SKM-1 (cell line): ENCODE data around the gene MPC1.
A peak's percentile ranks its signal among the peaks of the same experiment; 100 is the strongest.
"Not testable (repeated sequence)": the region's sequence is repeated elsewhere in the genome, so short reads cannot be mapped to it uniquely, and the experiment has no call there.

Experiments
- DNase-seq: peaks from one replicate; lab custom pipeline; 2025; ENCODE audit not compliant: unreplicated experiment; lab: John Stamatoyannopoulos, UW

Gene MPC1

DNA sequence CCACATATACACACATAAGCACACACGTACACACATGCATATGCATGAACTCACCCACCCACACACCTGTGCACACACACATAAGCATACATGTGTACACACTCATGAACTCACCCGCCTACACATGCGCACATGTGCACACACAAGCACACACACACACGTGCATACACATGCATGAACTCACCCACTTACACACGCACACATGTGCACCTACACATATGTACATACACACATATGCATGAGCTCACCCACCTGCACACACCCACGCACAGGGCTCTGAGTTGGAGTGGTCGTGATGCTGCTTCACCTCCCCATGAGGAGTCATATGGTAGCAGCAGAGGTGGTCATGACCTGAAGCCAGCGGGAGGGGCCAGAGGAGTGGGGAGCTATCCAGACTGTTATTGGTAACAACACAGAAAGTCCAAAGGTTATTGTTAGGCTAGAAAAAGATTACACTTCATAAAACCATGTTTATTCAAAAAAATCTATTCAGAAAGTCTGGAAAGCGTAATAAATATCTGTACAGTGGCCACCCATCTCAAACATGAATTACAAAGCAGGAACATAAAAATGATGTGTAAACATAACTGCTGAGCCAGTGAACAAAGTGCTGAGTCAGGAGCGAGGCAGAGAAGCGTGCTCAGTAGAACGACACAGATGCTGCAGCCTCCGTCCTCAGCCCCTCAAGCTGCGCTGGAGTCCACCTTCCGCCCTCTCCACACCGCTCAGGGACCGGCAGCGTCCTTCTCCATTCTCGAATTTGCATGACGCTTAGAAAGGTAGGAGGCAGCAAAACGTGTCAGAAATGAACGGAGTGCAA lies 26.4 kb upstream of the MPC1 start:
- DNase-seq: no peak

DNA sequence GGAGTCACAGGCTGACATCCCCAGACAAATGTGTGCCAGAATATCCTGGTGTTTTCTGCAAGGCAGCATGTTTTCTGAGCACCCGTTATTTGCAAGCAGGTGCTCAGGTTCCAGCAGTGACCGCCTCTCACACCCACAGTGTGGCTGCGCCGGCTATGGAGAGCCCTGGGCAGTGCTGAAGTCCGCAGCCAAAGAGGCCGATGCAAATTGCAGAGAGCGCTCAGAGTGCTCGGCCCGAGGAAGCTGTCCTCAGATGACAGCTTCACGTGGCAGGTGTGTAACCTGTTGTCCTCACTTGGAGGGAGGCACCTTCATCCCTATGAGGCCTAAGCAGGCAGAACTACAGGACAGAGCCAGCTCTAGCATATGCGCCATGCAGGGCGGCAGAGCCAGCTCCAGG lies 23.5 kb upstream of the MPC1 start:
- no peak for DNase-seq

GRCh38 chr6:166405386-166405785 lies 22.6 kb upstream of the MPC1 start:
- DNase-seq: no peak

GRCh38 chr6:166402582-166403277 lies 20.0 kb upstream of the MPC1 start:
- no peak for DNase-seq

DNA sequence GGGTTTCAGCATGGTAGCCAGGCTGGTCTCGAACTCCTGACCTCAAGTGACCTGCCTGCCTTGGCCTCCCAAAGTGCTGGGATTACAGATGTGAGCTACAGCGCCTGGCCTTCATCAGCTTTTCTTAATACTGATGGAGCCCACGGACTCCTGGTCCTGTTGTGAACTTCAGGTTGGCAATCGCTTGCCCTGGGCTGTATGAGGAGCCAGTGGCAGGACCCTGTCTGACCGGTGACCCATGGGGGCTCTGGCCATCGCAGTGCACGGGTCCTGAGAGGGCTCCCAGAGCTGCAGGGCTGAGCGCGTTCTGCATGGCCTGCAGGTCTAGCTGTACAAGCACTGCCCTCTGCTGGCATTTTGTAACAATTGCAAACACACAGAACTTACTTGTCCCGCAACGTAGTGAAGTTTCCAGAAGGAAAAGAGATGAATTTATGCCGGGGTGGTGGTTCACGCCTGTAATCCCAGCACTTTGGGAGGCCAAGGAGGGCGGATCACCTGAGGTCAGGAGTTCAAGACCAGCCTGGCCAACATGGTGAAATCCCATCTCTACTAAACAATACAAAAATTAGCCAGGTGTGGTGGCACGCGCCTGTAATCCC lies 18.0 kb upstream of the MPC1 start:
- DNase-seq: peak; percentile 60

- DNase-seq: no peak
These were observed 17.4 kb upstream of the MPC1 start for GRCh38 chr6:166400181-166400580.

DNA sequence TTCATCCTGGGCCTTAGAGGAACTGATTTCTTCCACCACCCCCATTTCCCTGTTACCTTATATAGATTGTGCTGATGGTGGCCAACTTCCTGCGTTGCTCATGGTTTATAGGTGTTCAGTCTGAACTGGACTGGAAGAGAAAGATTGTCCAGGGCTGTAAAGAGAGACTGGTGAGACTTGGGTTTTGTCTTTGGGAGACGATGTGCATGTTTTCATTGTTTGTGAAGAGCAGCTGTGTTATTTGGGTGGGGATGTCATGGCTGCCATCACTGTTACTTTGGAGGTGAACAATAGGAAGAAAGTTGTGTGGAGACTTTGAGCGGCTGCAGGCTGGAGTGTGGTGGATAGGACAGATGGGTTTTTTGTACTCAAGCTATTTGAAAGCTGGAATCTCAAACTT lies 15.6 kb upstream of the MPC1 start:
- DNase-seq: no peak

DNA sequence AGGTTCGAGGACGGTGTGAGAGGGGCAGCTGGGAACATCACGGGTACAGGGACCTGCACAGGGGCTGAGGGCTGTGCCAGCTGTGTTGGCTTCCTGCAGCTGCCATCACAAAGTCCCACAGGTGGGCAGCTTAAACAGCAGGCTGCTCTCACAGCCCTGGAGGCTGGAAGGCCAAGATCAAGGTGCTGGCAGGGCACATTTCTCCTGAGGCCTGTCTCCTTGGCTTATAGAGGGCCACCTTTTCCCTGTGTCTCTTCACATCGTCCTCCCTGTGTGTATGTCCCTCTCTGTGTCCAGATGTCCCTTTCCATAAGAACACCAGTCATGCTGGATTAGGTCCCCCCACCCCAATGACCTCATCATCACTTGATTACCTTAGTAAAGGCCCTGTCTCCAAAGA lies 15.1 kb upstream of the MPC1 start:
- no peak for DNase-seq

DNA sequence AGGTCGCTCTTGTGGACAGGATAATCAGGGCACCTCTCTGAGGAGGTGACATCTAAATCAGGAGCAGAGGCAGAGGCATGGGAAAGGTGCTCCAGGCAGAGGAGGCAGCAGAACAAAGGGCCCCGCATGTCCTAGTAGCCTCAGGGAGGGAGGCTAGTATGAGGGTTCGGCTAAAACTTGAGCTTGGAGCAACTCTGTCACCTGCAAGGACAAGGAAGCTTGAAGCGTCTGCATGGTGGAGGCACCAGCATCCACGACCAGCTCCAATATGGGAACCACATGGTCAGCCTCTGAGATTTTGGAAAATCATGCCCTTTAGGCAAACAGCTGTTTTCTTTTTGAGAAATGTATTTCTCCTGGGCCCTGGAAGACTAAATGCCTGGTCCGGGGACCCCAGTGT lies 13.0 kb upstream of the MPC1 start:
- DNase-seq: no peak

DNA sequence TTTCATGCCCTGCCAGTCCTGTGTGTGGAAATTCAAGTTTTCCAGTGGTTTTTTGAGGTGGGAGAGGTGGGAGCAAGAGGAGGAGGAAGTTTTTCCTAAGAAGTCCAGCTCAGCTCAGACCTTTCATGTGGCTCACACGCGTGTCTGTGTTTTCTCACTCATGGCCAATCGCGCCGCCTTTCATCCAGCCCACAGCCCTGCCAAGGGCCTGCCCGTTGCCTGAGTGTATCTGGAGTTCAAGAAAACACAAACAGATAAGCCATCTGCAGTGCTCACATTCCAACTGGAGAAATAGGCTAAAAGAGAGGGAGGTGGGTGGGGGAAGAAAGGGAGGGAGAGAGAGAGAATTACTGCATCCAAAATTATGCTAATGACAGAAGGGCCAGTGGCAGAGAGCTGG lies 12.6 kb upstream of the MPC1 start:
- DNase-seq: no peak

- DNase-seq: no peak
These were observed 11.5 kb upstream of the MPC1 start for GRCh38 chr6:166394036-166394892.

GRCh38 chr6:166393535-166393823 lies 10.7 kb upstream of the MPC1 start:
- no peak for DNase-seq

DNA sequence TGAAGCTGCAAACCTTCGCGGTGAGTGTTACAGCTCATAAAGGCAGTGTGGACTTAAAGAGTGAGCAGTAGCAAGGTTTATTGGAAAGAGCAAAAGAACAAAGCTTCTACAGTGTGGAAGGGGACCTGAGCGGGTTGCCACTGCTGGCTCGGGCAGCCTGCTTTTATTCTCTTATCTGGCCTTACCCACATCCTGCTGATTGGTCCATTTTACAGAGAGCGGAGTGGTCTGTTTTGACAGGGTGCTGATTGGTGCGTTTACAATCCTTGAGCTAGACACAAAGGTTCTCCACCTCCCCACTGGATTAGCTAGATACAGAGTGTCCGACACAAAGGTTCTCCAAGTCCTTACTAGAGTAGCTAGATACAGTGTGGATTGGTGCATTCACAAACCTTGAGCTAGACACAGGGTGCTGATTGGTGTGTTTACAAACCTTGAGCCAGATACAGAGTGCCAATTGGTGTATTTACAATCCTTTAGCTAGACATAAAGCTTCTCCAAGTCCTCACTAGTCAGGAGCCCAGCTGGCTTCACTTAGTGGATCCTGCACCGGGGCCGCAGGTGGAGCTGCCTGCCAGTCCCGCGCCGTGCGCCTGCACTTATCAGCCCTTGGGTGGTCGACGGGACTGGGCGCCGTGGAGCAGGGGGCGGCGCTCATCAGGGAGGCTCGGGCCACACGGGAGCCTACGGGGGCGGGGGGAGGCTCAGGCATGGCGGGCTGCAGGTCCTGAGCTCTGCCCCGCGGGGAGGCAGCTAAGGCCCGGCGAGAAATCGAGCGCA lies 10.2 kb upstream of the MPC1 start:
- DNase-seq: not testable (repeated sequence)

GRCh38 chr6:166389119-166389518 lies 6.4 kb upstream of the MPC1 start:
- DNase-seq: no peak

DNA sequence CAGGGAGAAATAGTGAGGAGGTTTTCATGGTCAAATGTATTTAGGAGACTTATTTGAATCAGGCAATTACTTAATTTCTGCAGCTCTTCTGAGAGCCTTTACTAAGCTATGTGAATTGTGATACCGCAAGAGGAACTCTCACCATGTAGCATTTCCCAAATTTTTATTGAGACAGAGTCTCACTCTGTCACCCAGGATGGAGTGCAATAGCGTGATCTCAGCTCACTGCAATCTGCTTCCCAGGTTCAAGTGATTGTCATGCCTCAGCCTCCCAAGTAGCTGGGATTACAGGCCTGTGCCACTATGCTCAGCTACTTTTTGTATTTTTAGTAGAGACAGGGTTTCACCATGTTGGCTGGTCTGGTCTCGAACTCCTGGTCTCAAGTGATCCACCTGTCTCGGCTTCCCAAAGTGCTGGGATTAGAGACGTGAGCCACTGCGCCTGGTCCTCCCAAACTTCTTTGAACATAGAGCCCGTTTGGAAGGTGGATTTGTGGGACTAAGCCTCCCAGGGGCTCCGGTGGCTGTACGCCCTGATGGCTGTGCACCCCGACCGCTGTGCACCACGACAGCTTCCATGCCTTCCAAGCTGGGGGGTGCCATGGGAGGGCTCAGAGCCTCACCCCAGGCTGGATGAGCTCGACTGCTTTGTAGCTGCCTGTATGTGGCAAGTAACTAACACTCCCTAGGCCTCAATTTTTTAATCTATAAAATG lies 5.7 kb upstream of the MPC1 start:
- DNase-seq: no peak

- DNase-seq: no peak
These were observed 5.0 kb upstream of the MPC1 start for GRCh38 chr6:166387642-166388289.

DNA sequence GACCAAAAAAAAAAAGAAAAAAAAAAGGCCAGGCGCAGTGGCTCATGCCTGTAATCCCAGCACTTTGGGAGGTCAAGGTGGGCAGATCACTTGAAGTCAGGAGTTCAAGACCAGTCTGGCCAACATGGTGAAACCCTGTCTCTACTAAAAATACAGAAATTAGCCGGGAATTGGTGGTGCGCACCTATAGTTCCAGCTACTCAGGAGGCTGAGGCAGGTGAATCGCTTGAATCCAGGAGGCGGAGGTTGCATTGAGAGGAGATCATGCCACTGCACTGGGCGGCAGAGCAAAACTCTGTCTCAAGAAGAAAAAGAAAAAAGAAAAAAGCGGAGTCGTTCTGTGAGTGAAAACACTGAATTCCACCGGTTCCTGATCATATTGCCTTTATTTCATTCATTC lies 4.4 kb upstream of the MPC1 start:
- DNase-seq: not testable (repeated sequence)

DNA sequence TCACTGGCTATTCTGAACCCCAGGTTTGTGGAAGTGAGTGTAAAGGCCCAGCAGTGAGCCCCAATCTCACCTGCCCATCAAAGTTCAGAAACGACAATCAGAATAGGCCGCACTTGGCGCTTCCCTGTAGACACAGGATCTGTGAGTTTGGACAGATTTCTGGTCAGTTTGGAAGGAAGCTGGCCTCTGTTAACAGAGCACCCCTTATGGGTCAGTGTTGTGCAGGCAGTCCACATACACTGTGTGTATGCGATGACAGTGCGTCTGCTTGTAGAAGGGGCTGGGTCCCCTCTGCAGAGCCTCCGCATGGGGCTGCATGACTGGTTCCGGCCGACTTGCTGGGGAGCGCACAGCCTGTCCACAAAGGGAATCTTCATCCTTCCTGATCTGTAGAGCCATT lies 3.4 kb upstream of the MPC1 start:
- no peak for DNase-seq

GRCh38 chr6:166383802-166384363 lies 1.1 kb upstream of the MPC1 start:
- not testable (repeated sequence) for DNase-seq
